HG02884 (cell line): ENCODE data around the gene SEMA6C.
"Not testable (repeated sequence)": the region's sequence is repeated elsewhere in the genome, so short reads cannot be mapped to it uniquely, and the experiment has no call there.

Experiments
- ATAC-seq: cut with Tn5 transposase; IDR thresholded peaks from one replicate; pipeline ENCODE4 v1.9.1; 2021; ENCODE audit warnings: mild to moderate bottlenecking, moderate library complexity; ENCODE audit not compliant: unreplicated experiment

SEMA6C gene

DNA sequence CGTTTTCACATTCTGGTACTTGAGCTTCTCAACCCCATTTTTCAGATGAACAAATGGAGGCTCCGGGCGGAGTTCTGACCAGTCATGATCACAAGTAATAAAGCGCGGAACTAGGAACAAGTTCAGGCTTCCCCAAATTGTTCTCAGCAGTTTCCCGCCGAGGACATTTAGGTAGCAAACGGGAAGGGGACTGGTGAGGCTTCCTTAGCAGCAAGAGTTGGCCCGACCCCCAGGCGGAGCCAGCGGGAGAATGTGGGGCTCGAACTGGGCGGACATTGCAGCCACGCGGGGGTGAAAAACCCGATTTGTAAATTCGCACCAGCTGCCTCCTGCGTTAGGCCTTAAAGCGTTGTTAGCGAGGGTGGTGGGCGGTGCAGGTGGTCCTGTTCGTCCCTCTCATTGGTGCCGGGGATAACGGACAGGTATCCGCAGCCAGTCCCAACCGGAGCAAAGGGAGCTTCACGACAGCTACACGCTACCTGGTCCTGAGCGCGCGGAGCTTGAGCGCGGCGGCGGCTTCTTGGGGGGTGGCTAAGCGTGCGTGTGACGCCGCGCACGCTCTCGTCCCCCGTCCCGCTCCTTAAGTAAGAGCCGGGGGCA, 15.3 kb downstream of the SEMA6C start:
- ATAC-seq, result no peak

DNA sequence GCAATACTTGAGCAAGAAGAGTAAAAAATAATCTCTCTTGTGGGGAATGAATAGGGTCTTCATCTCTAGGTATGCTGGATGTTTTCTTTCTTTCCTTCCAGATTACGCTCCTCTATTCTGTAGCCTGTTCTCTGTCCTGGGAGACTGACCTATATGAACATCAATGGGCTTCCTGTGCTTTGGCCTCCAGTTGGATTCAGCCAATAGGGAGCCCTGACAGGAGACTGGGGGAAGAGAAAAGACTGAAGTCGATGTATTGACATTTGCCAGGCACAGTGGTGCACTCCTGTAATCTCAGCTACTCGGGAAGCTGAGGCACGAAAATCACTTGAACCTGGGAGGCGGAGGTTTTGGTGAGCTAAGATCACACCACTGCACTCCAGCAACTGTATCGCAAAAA, 17.6 kb downstream of the SEMA6C start:
- no peak for ATAC-seq

DNA sequence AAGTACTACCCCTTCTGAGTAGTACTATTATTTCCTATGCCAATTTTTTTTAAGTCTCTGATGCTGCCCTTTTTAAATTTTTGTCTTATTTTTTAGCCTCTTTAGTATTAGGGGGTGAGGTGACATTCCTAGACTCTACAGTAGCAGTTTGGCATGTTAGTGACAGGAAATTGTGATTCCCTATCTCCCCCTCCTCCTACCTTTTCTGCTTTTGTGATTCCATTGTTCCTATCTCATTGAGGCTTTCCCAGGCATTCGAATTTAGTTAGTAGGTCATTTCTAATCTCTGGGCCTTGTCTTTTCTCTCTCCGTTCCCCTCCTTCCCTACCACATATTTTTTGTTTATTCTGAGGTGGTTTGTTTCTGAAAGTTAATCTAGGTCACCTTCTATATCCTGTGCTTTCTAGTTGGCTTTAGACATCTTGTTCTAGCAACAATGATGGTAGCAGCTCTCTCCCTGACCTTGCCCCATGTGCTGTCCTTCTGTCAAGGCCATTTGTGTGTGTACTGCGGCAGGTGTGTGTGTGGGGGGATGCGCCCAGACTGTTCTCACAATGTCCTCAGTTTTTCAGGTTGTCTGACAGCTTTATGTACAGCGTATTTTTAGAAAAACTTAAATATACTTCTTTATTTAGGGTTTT, 21.5 kb downstream of the SEMA6C start:
- ATAC-seq, result no peak

DNA sequence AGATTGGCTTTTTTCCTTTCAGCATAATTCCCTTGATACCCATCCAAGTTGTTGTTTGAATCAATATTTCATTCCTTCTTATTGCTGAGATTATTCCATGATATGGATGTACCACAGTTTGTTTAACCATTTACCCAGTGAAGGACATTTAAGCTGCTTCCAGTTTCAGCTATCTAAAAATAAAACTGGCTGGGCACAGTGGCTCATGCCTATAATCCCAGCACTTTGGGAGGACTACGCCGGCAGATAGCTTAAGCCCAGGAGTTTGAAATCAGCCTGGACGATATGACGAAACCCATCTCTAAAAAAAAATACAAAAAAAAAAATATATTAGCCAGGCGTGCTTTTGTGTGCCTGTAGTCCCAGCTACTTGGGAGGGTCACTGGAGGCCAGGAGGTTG, 32.6 kb downstream of the SEMA6C start:
- ATAC-seq, result no peak

DNA sequence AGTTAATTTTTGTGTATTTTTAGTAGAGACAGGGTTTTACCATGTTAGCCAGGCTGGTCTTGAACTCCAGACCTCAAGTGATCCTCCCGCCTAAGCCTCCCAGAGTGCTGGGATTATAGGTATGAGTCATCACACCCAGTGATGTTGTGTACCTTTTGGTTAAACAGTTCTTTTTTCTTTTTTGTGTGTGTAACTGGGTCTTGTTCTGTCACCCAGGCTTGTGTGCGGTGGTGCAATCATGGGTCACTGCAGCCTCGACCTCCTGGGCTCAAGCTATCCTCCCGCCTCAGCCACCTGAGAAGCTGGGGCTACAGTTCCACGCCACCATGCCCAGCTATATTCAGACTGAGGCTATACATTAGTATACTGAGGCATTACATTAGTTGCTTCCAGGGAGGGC, 38.1 kb downstream of the SEMA6C start:
- no peak for ATAC-seq

DNA sequence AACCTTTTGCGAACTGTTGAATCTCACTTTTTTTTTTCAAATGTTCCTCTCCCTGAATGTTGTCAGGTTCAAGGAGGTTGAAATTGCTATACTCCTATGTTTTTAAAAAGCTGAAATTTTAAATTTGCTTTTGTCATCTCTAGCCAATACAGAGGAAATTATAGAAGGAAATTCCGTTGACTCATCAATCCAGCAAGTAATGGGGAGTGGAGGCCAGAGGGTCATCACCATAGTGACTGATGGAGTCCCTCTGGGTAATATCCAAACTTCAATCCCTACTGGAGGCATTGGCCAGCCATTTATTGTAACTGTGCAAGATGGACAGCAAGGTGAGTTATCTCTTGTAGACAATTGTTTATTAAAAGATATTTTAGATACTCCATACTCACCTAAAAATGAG, 39.5 kb downstream of the SEMA6C start:
- no peak for ATAC-seq

DNA sequence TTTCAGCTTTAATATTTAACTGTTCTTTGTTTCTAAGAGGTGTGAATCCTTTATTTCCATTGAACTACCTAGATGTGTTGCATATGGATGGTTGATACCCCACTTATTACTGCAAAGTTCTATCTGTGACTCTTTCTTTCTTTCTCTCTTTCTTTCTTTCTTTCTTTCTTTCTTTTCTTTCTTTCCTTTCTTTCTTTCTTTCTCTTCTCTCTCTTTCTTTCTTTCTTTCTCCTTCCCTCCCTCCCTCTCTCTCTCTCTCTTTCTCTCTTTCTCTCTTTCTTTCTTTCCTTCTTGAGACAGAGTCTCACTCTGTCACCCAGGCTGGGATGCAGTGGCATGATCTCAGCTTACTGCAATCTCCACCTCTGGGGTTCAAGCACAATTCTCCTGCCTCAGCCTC, 41.8 kb downstream of the SEMA6C start:
- ATAC-seq, result no peak

DNA sequence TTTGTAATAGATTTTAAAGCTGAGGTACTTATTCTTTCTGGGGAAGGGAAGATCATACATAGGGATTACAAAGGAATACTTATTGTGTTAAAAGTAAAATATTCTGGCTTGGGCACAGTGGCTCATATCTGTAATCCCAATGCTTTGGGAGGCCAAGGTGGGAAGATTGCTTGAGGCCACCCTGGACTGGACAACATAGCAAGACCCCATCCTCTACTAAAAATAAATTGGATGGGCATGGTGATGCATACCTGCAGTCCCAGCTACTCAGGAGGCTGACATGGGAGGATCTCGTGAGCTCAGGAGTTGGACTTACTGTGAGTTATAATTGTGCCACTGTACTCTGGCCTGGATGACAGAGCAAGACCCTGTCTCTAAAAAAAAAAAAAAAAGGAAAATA, 48.3 kb downstream of the SEMA6C start:
- no peak for ATAC-seq

DNA sequence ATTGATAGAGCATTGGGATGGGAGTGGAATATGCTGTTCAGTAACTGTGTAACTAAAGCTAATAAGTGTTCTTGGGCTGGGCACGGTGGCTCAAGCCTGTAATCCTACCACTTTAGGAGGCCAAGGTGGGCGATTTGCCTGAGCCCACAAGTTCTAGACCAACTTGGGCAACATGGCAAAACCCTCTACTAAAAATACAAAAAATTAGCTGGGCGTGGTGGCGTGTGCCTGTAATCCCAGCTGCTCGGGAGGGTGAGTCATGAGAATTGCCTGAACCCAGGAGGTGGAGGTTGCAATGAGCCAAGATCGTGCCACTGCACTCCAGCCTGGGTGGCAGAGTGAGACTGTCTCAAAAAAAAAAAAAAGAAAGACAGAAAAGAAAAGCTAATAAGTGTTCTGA, 49.0 kb downstream of the SEMA6C start:
- ATAC-seq, result not testable (repeated sequence)

DNA sequence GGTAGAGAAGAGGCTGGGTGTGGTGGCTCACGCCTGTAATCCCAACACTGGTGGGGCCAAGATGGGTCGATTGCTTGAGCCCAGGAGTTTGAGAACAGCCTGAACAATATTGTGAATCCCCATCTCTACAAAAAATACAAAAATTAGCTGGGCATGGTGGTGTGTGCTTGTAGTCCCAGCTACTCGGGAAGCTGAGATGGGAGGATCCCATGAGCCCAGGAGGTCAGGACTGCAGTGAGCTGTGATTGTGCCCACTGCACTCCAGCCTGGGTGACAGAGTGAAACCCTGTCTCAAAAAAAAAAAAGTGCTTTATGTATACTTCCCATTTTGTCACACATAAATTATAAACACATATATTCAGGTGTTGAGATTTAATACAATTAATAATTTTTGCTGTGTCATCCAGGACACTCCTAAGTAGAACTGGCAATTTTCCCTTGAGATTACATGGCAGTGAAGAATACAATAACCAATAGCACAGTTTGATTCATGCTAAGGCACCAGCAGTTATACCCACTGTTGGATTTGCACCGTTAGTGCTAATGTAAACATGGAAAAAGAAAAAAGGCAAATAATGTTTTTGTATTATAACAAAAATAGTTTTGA, 60.4 kb downstream of the SEMA6C start:
- ATAC-seq, result no peak
